ENCODE measurements around the gene DEPDC7. TPM values are rescaled to one million over a fixed set of nuclear protein-coding genes. Genes with fewer than 3 reads are reported as not detected.

The DEPDC7 gene
- total RNA-seq, 2 donors from 2014 or later: 2.6 to 8.9 TPM

DNA sequence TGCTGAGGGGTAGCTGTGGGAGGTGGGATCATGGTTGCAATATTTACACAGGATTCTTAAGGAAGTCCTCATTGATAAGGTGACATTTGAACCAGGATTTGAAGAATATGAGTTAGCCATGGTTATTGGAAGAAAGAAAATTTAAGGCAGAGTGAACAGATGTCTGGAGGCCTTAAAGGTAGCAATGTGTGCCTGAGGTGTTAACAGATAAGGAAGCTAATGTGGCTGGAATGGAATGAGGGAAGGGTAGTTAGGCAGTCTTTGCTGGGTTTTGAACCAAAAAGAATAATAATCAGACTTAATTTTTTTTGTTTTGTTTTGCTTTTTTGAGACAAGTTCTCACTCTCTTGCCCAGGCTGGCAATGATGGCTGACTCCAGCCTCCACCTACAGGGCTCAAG, 9.7 kb upstream of the DEPDC7 start:
- no peaks in the 10 kb centered on the region for H3K9me3 ChIP-seq

DNA sequence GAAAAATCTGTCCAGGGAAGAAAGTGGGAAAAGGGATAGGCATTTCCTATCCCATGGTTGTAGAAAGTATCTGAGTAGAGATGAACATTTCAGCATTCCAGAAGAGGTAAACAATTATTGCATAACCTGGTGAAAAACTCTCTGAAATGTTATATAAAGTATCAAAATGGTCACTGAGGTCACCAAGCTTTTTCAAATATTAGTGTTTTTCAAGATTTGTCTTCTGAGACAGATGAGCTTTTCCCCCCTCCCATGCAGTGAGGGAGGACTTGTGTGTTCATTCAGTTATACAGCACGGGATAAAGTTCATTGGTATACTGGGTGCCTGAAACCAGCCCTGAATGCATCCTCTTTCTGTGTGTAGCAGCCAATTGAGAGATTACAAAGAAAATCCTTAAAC, 1.9 kb upstream of the DEPDC7 start:
- intact Hi-C loops (cut with DNase I): no loop called here
- peaks cover 6% of the 10 kb centered on the region for H3K27me3 ChIP-seq (replicated peaks; ENCODE audit: insufficient read depth)
- no peaks in the 10 kb centered on the region for H3K36me3 ChIP-seq
- no peak overlapping the region for H3K4me3 ChIP-seq
- no peaks in the 10 kb centered on the region for H3K9me3 ChIP-seq
- H3K4me1 ChIP-seq (replicated peaks): no peaks in the 10 kb centered on the region
- TF ChIP-seq, protein P1, sequence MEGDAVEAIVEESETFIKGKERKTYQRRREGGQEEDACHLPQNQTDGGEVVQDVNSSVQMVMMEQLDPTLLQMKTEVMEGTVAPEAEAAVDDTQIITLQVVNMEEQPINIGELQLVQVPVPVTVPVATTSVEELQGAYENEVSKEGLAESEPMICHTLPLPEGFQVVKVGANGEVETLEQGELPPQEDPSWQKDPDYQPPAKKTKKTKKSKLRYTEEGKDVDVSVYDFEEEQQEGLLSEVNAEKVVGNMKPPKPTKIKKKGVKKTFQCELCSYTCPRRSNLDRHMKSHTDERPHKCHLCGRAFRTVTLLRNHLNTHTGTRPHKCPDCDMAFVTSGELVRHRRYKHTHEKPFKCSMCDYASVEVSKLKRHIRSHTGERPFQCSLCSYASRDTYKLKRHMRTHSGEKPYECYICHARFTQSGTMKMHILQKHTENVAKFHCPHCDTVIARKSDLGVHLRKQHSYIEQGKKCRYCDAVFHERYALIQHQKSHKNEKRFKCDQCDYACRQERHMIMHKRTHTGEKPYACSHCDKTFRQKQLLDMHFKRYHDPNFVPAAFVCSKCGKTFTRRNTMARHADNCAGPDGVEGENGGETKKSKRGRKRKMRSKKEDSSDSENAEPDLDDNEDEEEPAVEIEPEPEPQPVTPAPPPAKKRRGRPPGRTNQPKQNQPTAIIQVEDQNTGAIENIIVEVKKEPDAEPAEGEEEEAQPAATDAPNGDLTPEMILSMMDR (IDR thresholded peaks at IDR 0.05): no peak
- TF ChIP-seq POLR2AphosphoS5 (IDR thresholded peaks at IDR 0.05) (no peak), POLR2A (IDR thresholded peaks at IDR 0.05) (no peak)
- no peak overlapping the region for H3K27ac ChIP-seq
- 52% methylated on average over 1 of the region's 1 CpG for WGBS
- no peak for DNase-seq (ENCODE audit: low spot score)

More for the DNA sequence above, 9.7 kb upstream of the DEPDC7 start:
- no peaks in the 10 kb centered on the region for H3K27me3 ChIP-seq (replicated peaks; ENCODE audit: insufficient read depth)
- no peak for DNase-seq (ENCODE audit: low spot score)
- TF ChIP-seq POLR2AphosphoS5 (IDR thresholded peaks at IDR 0.05) (no peak), POLR2A (IDR thresholded peaks at IDR 0.05) (no peak)
- TF ChIP-seq, protein P1 (IDR thresholded peaks at IDR 0.05): no peak
- H3K36me3 ChIP-seq: no peaks in the 10 kb centered on the region
- H3K27ac ChIP-seq: no peak overlapping the region
- H3K4me1 ChIP-seq (replicated peaks): no peaks in the 10 kb centered on the region
- intact Hi-C loops (cut with DNase I): no loop called here
- no peak overlapping the region for H3K4me3 ChIP-seq

GRCh38 chr11:33016654-33017053, 976 bp downstream of the DEPDC7 start:
- Histone ChIP-seq H3K36me3 (no peaks in the 10 kb centered on the region), H3K27ac (peak overlapping the region; percentile 48 to 51), H3K27me3 (replicated peaks; ENCODE audit: insufficient read depth) (peaks cover 6% of the 10 kb centered on the region), H3K4me1 (replicated peaks) (no peaks in the 10 kb centered on the region), H3K9me3 (no peaks in the 10 kb centered on the region), H3K4me3 (peak overlapping the region; percentile 39 to 40)
- TF ChIP-seq POLR2A (IDR thresholded peaks at IDR 0.05): no peak
- WGBS: 22% methylated on average over 4 of the region's 4 CpGs
- no peak for DNase-seq (ENCODE audit: low spot score)
- intact Hi-C loops (cut with DNase I): no loop called here

GRCh38 chr11:33017478-33017877, 1.8 kb downstream of the DEPDC7 start:
- no peak for DNase-seq (ENCODE audit: low spot score)
- Histone ChIP-seq H3K36me3 (no peaks in the 10 kb centered on the region), H3K4me3 (no peak overlapping the region), H3K9me3 (no peaks in the 10 kb centered on the region), H3K27me3 (replicated peaks; ENCODE audit: insufficient read depth) (peaks cover 6% of the 10 kb centered on the region), H3K4me1 (replicated peaks) (no peaks in the 10 kb centered on the region), H3K27ac (no peak overlapping the region)
- TF ChIP-seq, protein P1 (IDR thresholded peaks at IDR 0.05): no peak
- TF ChIP-seq POLR2A (IDR thresholded peaks at IDR 0.05): no peak
- no peak for TF ChIP-seq POLR2AphosphoS5 (IDR thresholded peaks at IDR 0.05)
- 34% methylated on average over 9 of the region's 9 CpGs for WGBS
- intact Hi-C loops (cut with DNase I): no loop called here

- WGBS: 79% methylated on average over 3 of the region's 3 CpGs
- Histone ChIP-seq H3K9me3 (no peaks in the 10 kb centered on the region), H3K27ac (no peak overlapping the region), H3K36me3 (no peaks in the 10 kb centered on the region), H3K4me3 (no peak overlapping the region), H3K27me3 (replicated peaks; ENCODE audit: insufficient read depth) (peaks cover 6% of the 10 kb centered on the region), H3K4me1 (replicated peaks) (no peaks in the 10 kb centered on the region)
- no peak for TF ChIP-seq POLR2A (IDR thresholded peaks at IDR 0.05)
- TF ChIP-seq, protein P1 (IDR thresholded peaks at IDR 0.05): no peak
- TF ChIP-seq POLR2AphosphoS5 (IDR thresholded peaks at IDR 0.05): no peak
- intact Hi-C loops (cut with DNase I): no loop called here
- no peak for DNase-seq (ENCODE audit: low spot score)
Observed at GRCh38 chr11:33017965-33018364, 2.3 kb downstream of the DEPDC7 start.

Measured in prostate gland (tissue), 2 donors.